Liver (tissue), 9 donors: Measurements from ENCODE around the gene NANOS1. TPM values are rescaled to one million over a fixed set of nuclear protein-coding genes. Genes with fewer than 3 reads are reported as not detected.

ENCODE experiments used
- DNase-seq: peaks from one replicate; pipeline ENCODE4 v3.0.0-alpha.2; 2017; ENCODE audit warnings: low spot score
- H3K27ac ChIP-seq, 2 donors: one replicate each; pipeline ENCODE4 v1.7.0; 2013; ENCODE audit warnings: inconsistent platforms in 2 of 2, low read length in 2 of 2, control low read depth in 1 of 2, low read depth in 1 of 2, mild to moderate bottlenecking in 1 of 2
- H3K27me3 ChIP-seq, 4 donors: one replicate each; pipeline versions ENCODE4 v1.6.1 to v1.7.0; 2013; ENCODE audit warnings: low read length in 3 of 4, inconsistent platforms in 1 of 4, mild to moderate bottlenecking in 1 of 4, moderate library complexity in 1 of 4; ENCODE audit not compliant: control insufficient read depth in 4 of 4, insufficient read depth in 4 of 4
- H3K36me3 ChIP-seq, 4 donors: one replicate each; pipeline versions ENCODE4 v1.6.1 to v1.7.0; 2013; ENCODE audit warnings: low read length in 3 of 4, mild to moderate bottlenecking in 3 of 4, low read depth in 1 of 4, moderate library complexity in 1 of 4; ENCODE audit not compliant: control insufficient read depth in 4 of 4, insufficient read depth in 3 of 4
- H3K4me1 ChIP-seq, 4 donors: one replicate each; pipeline versions ENCODE4 v1.6.1 to v1.7.0; 2013; ENCODE audit warnings: low read length in 3 of 4, mild to moderate bottlenecking in 3 of 4, moderate library complexity in 1 of 4; ENCODE audit not compliant: control insufficient read depth in 4 of 4, insufficient read depth in 4 of 4
- H3K4me3 ChIP-seq, 3 donors: one replicate each; pipeline versions ENCODE4 v1.6.1 to v1.7.0; 2013; ENCODE audit warnings: low read length in 3 of 3, control low read depth in 1 of 3, low read depth in 1 of 3, mild to moderate bottlenecking in 1 of 3
- H3K9ac ChIP-seq, 2 donors: one replicate each; pipeline ENCODE4 v1.7.0; 2013; ENCODE audit warnings: low read length in 2 of 2, mild to moderate bottlenecking in 2 of 2, moderate library complexity in 2 of 2, control low read depth in 1 of 2, low read depth in 1 of 2
- H3K9me3 ChIP-seq, 4 donors: one replicate each; pipeline versions ENCODE4 v1.6.1 to v1.7.0; 2013; ENCODE audit warnings: low read length in 3 of 4; ENCODE audit not compliant: control insufficient read depth in 4 of 4
- ATF3 ChIP-seq: IDR thresholded peaks from 2 replicates; pipeline ENCODE4 v1.6.1; 2016; ENCODE audit warnings: antibody characterized with exemption
- CTCF ChIP-seq: fragments of 150-350 bp; IDR thresholded peaks from 2 replicates; pipeline ENCODE4 v1.5.1; 2017; ENCODE audit warnings: improper control_type of control experiment, low read depth, low read length; ENCODE audit not compliant: missing input control
- EGR1 ChIP-seq, 2 donors: IDR thresholded peaks; 2 replicates each; pipeline ENCODE4 v1.6.1; 2016 to 2018; ENCODE audit warnings: antibody characterized with exemption in 2 of 2, low read depth in 2 of 2
- FOXA1 ChIP-seq: IDR thresholded peaks from 2 replicates; pipeline ENCODE4 v1.6.1; 2016; ENCODE audit warnings: antibody characterized with exemption
- FOXA2 ChIP-seq: IDR thresholded peaks from 2 replicates; pipeline ENCODE4 v1.6.1; 2016; ENCODE audit warnings: antibody characterized with exemption
- GABPA ChIP-seq, 2 donors: IDR thresholded peaks in 1 of 2; conservative IDR thresholded peaks in 1 of 2; 2 replicates each; pipeline ENCODE4 v1.6.1; 2016; ENCODE audit warnings: antibody characterized with exemption in 2 of 2, mild to moderate bottlenecking in 1 of 2, moderate library complexity in 1 of 2
- HNF4A ChIP-seq, 2 donors: conservative IDR thresholded peaks; 2 replicates each; pipeline ENCODE4 v1.6.1; 2016; ENCODE audit warnings: antibody characterized with exemption in 2 of 2, mild to moderate bottlenecking in 2 of 2
- HNF4G ChIP-seq: IDR thresholded peaks from 2 replicates; pipeline ENCODE4 v1.6.1; 2016; ENCODE audit warnings: antibody characterized with exemption
- JUND ChIP-seq, 2 donors: IDR thresholded peaks; 2 replicates each; pipeline ENCODE4 v1.6.1; 2016; ENCODE audit warnings: antibody characterized with exemption in 2 of 2
- MAX ChIP-seq: IDR thresholded peaks from 2 replicates; pipeline ENCODE4 v1.6.1; 2016; ENCODE audit warnings: antibody characterized with exemption
- RAD21 ChIP-seq, 2 donors: IDR thresholded peaks; 2 replicates each; pipeline ENCODE4 v1.6.1; 2016; ENCODE audit warnings: antibody characterized with exemption in 2 of 2, mild to moderate bottlenecking in 2 of 2
- REST ChIP-seq: IDR thresholded peaks from 2 replicates; pipeline ENCODE4 v1.6.1; 2016; ENCODE audit warnings: antibody characterized with exemption, mild to moderate bottlenecking
- RXRA ChIP-seq, 2 donors: IDR thresholded peaks; 2 replicates each; pipeline ENCODE4 v1.6.1; 2017 to 2018; ENCODE audit warnings: antibody characterized with exemption in 2 of 2, mild to moderate bottlenecking in 1 of 2
- SP1 ChIP-seq: IDR thresholded peaks from 2 replicates; pipeline ENCODE4 v1.6.1; 2018; ENCODE audit warnings: antibody characterized with exemption, mild to moderate bottlenecking
- TAF1 ChIP-seq: conservative IDR thresholded peaks from 2 replicates; pipeline ENCODE4 v1.6.1; 2016; ENCODE audit warnings: antibody characterized with exemption, mild to moderate bottlenecking
- YY1 ChIP-seq: IDR thresholded peaks from 2 replicates; pipeline ENCODE4 v1.6.1; 2016; ENCODE audit warnings: antibody characterized with exemption, mild to moderate bottlenecking
- WGBS: extraction: QIAGEN DNeasy Blood & Tissue Kit; methylation state at CpG from one replicate; pipeline ENCODE4 v1.1.7; 2013; 5-methylcytosine and 5-hydroxymethylcytosine counted together
- polyA plus RNA-seq, 2 donors: library from polyadenylated mRNA; stranded (reverse) in 1 of 2; unstranded in 1 of 2; fragments of 200-250 nt in 1 of 2; fragments of >200 nt in 1 of 2; fragmentation: Nextera tagmentation in 1 of 2; extraction: Ambion mirVana in 1 of 2; gene quantifications; one replicate each; pipeline versions ENCODE4 v1.2.1 to v1.2.3, GENCODE V29; 2013 to 2015
- total RNA-seq, 2 donors: library from RNA; depleted of rRNA; stranded (reverse); fragments of >200 nt; gene quantifications; one replicate each; pipeline ENCODE4 v1.2.3, GENCODE V29; 2014
- donor health status: healthy.
- donor health status: healthy.
- donor health status: healthy.
- donor health status: healthy.
- donor health status: healthy.

Gene NANOS1
- total and polyA plus RNA-seq, 4 donors = 0.07 to 1.1 (median 0.10) TPM

GRCh38 chr10:119055472-119055871 lies 26.0 kb downstream of the NANOS1 start:
- no peak overlapping the region for H3K27ac ChIP-seq
- no peak overlapping the region for H3K9ac ChIP-seq
- H3K9me3 ChIP-seq = no peaks in the 10 kb centered on the region
- no peak overlapping the region for H3K4me3 ChIP-seq
- H3K36me3 ChIP-seq = peaks cover 16 to 95% (median 85%) of the 10 kb centered on the region in 4 donors
- H3K4me1 ChIP-seq = no peaks in the 10 kb centered on the region
- no peak for DNase-seq
- no peaks in the 10 kb centered on the region for H3K27me3 ChIP-seq
- TF ChIP-seq EGR1 (IDR thresholded peaks at IDR 0.05; ENCODE audit: low read depth in 2 of 2) (no peak), CTCF (no peak), GABPA (IDR thresholded peaks at IDR 0.05 in 1 of 2, conservative IDR thresholded peaks at IDR 0.05 in 1 of 2) (no peak), ATF3 (no peak), HNF4G (no peak), MAX (no peak), REST (no peak), JUND (IDR thresholded peaks at IDR 0.05) (no peak), HNF4A (conservative IDR thresholded peaks at IDR 0.05) (no peak), FOXA1 (no peak), SP1 (no peak)
- 88% methylated on average over 1 of the region's 1 CpG for WGBS

- DNase-seq = no peak
- WGBS = 93% methylated on average over 11 of the region's 11 CpGs
- Histone ChIP-seq H3K9me3 (no peaks in the 10 kb centered on the region), H3K36me3 (peaks cover 12 to 90% (median 78%) of the 10 kb centered on the region in 4 donors), H3K9ac (no peak overlapping the region), H3K27ac (no peak overlapping the region), H3K4me1 (no peaks in the 10 kb centered on the region), H3K4me3 (no peak overlapping the region), H3K27me3 (no peaks in the 10 kb centered on the region)
- TF ChIP-seq TAF1 (no peak), RXRA (IDR thresholded peaks at IDR 0.05) (no peak), CTCF (no peak), FOXA2 (no peak), MAX (no peak), RAD21 (IDR thresholded peaks at IDR 0.05) (no peak), SP1 (no peak), YY1 (no peak), EGR1 (IDR thresholded peaks at IDR 0.05; ENCODE audit: low read depth in 2 of 2) (no peak)
These were observed 28.5 kb downstream of the NANOS1 start for GRCh38 chr10:119058010-119058409.
